SH-SY5Y (cell line): Measurements from ENCODE around the gene MGAT5.

ENCODE experiments used
- GATA2 ChIP-seq: IDR thresholded peaks from 2 replicates; pipeline ENCODE4 v1.6.1; 2011; ENCODE audit warnings: mild to moderate bottlenecking, low read depth, low read length
- GATA3 ChIP-seq: IDR thresholded peaks from 2 replicates; pipeline ENCODE4 v1.6.1; 2011; ENCODE audit warnings: low read depth, mild to moderate bottlenecking, low read length, moderate library complexity

MGAT5 gene

GRCh38 chr2:134289225-134289624 lies 35.4 kb downstream of the MGAT5 start:
- TF ChIP-seq GATA2 = no peak
- no peak for TF ChIP-seq GATA3

GRCh38 chr2:134290358-134290757 lies 36.5 kb downstream of the MGAT5 start:
- TF ChIP-seq GATA3 = no peak
- no peak for TF ChIP-seq GATA2

GRCh38 chr2:134292514-134292913 lies 38.6 kb downstream of the MGAT5 start:
- no peak for TF ChIP-seq GATA3
- TF ChIP-seq GATA2 = no peak

- TF ChIP-seq GATA3 = no peak
- no peak for TF ChIP-seq GATA2
These were observed 40.1 kb downstream of the MGAT5 start for GRCh38 chr2:134293719-134294537.

GRCh38 chr2:134295441-134295840 lies 41.6 kb downstream of the MGAT5 start:
- no peak for TF ChIP-seq GATA2
- no peak for TF ChIP-seq GATA3

- no peak for TF ChIP-seq GATA3
- no peak for TF ChIP-seq GATA2
These were observed 42.4 kb downstream of the MGAT5 start for GRCh38 chr2:134296301-134296700.

GRCh38 chr2:134299334-134299733 lies 45.5 kb downstream of the MGAT5 start:
- no peak for TF ChIP-seq GATA3
- TF ChIP-seq GATA2 = no peak

GRCh38 chr2:134300585-134300984 lies 46.7 kb downstream of the MGAT5 start:
- TF ChIP-seq GATA3 (no peak), GATA2 (no peak)

- no peak for TF ChIP-seq GATA2
- peak; percentile 50 for TF ChIP-seq GATA3
These were observed 47.4 kb downstream of the MGAT5 start for GRCh38 chr2:134301099-134301927.

GRCh38 chr2:134301928-134302260 lies 48.0 kb downstream of the MGAT5 start:
- TF ChIP-seq GATA3 (no peak), GATA2 (no peak)

- no peak for TF ChIP-seq GATA3
- TF ChIP-seq GATA2 = no peak
These were observed 50.7 kb downstream of the MGAT5 start for GRCh38 chr2:134304394-134305108.

GRCh38 chr2:134305109-134305491 lies 51.2 kb downstream of the MGAT5 start:
- TF ChIP-seq GATA3 = no peak
- no peak for TF ChIP-seq GATA2

- TF ChIP-seq GATA3 (no peak), GATA2 (peak; percentile 41; the same call in 1 of the 2 replicates)
These were observed 52.6 kb downstream of the MGAT5 start for GRCh38 chr2:134306521-134306920.

GRCh38 chr2:134307334-134307733 lies 53.5 kb downstream of the MGAT5 start:
- TF ChIP-seq GATA3 (no peak), GATA2 (no peak)
